ENCODE measurements around the gene SHC1.
A peak's percentile ranks its signal among the peaks of the same experiment; 100 is the strongest.

Gene SHC1

DNA sequence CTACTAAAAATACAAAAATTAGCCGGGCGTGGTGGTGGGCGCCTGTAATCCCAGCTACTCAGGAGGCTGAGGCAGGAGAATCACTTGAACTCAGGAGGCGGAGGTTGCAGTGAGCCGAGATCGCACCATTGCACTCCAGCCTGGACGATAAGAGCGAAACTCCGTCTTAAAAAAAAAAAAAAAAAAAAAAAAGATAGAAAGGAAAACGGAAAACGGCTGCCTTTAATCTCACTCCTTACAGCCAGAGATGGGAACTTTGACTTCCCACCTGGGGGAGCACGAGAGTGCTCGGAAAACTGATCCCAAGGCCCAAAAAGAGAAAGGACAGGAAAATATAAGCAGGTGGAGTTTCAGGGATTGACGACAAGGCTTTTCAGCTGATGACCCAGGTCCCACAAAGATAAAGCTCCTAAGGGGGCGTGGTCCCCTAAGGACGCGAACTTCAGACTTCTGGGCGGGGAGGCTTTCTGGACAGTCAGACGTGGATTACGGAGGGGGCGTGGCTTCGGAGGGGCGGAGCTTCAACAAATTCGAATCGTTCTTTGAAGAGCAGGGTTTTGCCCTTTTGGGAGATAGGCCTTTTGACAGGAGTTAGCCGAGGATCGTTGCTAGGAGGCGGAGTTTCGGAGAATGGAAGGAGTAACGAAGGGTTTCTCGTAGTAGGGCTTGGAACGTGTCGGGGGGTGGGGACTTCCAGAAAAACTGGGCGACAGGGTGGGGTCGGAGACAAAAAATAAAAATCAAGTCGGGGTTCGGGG lies 3.0 kb upstream of the SHC1 start (continued):
- no peak for TF ChIP-seq ZNF26 (tag by site-specific recombination; IDR thresholded peaks at IDR 0.05)
- TF ChIP-seq ZNF548 (tag by site-specific recombination; IDR thresholded peaks at IDR 0.05), result no peak
- peak; percentile 90 for TF ChIP-seq SP3 (tag by site-specific recombination; IDR thresholded peaks at IDR 0.05)
- TF ChIP-seq, protein P1, sequence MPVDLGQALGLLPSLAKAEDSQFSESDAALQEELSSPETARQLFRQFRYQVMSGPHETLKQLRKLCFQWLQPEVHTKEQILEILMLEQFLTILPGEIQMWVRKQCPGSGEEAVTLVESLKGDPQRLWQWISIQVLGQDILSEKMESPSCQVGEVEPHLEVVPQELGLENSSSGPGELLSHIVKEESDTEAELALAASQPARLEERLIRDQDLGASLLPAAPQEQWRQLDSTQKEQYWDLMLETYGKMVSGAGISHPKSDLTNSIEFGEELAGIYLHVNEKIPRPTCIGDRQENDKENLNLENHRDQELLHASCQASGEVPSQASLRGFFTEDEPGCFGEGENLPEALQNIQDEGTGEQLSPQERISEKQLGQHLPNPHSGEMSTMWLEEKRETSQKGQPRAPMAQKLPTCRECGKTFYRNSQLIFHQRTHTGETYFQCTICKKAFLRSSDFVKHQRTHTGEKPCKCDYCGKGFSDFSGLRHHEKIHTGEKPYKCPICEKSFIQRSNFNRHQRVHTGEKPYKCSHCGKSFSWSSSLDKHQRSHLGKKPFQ (tag by site-specific recombination; IDR thresholded peaks at IDR 0.05), result no peak
- TF ChIP-seq ZNF133 (tag by site-specific recombination; IDR thresholded peaks at IDR 0.05), result no peak
- TF ChIP-seq ZNF555 (tag by site-specific recombination; conservative IDR thresholded peaks at IDR 0.05), result no peak
- no peak for TF ChIP-seq ZNF433 (tag by site-specific recombination; IDR thresholded peaks at IDR 0.05; ENCODE audit: low read depth)
- TF ChIP-seq ELK4 (IDR thresholded peaks at IDR 0.05; ENCODE audit: borderline replicate concordance, low read depth, low read length), result no peak
- no peak for TF ChIP-seq BCL11A (tag by site-specific recombination; IDR thresholded peaks at IDR 0.05; ENCODE audit: low read depth)
- no peak for TF ChIP-seq ZNF571 (tag by site-specific recombination; IDR thresholded peaks at IDR 0.05)
- TF ChIP-seq ZNF776 (tag by site-specific recombination; IDR thresholded peaks at IDR 0.05; ENCODE audit: borderline replicate concordance), result no peak
- peak; percentile 82 for TF ChIP-seq ZNF660 (tag by site-specific recombination; IDR thresholded peaks at IDR 0.05)
- TF ChIP-seq ZNF114 (tag by site-specific recombination; IDR thresholded peaks at IDR 0.05), result no peak
- no peak for TF ChIP-seq SETDB1 (IDR thresholded peaks at IDR 0.05; ENCODE audit: insufficient read length, low read length)
- TF ChIP-seq, protein P2, sequence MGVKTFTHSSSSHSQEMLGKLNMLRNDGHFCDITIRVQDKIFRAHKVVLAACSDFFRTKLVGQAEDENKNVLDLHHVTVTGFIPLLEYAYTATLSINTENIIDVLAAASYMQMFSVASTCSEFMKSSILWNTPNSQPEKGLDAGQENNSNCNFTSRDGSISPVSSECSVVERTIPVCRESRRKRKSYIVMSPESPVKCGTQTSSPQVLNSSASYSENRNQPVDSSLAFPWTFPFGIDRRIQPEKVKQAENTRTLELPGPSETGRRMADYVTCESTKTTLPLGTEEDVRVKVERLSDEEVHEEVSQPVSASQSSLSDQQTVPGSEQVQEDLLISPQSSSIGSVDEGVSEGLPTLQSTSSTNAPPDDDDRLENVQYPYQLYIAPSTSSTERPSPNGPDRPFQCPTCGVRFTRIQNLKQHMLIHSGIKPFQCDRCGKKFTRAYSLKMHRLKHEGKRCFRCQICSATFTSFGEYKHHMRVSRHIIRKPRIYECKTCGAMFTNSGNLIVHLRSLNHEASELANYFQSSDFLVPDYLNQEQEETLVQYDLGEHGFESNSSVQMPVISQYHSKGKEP (tag by site-specific recombination; IDR thresholded peaks at IDR 0.05), result no peak
- no peak for TF ChIP-seq SALL2 (tag by site-specific recombination; IDR thresholded peaks at IDR 0.05; ENCODE audit: borderline replicate concordance)
- TF ChIP-seq KLF8 (tag by site-specific recombination; IDR thresholded peaks at IDR 0.05), result peak; percentile 51; the same call in 1 of the 2 replicates
- TF ChIP-seq, protein P3, sequence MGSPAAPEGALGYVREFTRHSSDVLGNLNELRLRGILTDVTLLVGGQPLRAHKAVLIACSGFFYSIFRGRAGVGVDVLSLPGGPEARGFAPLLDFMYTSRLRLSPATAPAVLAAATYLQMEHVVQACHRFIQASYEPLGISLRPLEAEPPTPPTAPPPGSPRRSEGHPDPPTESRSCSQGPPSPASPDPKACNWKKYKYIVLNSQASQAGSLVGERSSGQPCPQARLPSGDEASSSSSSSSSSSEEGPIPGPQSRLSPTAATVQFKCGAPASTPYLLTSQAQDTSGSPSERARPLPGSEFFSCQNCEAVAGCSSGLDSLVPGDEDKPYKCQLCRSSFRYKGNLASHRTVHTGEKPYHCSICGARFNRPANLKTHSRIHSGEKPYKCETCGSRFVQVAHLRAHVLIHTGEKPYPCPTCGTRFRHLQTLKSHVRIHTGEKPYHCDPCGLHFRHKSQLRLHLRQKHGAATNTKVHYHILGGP (tag by site-specific recombination; IDR thresholded peaks at IDR 0.05), result no peak
- TF ChIP-seq ZNF560 (tag by site-specific recombination; IDR thresholded peaks at IDR 0.05; ENCODE audit: borderline replicate concordance), result no peak
- TF ChIP-seq ZNF335 (tag by site-specific recombination; conservative IDR thresholded peaks at IDR 0.05), result peak; percentile 86
- TF ChIP-seq ZNF654 (tag by site-specific recombination; IDR thresholded peaks at IDR 0.05; ENCODE audit: low read depth), result no peak
- TF ChIP-seq, protein P4, sequence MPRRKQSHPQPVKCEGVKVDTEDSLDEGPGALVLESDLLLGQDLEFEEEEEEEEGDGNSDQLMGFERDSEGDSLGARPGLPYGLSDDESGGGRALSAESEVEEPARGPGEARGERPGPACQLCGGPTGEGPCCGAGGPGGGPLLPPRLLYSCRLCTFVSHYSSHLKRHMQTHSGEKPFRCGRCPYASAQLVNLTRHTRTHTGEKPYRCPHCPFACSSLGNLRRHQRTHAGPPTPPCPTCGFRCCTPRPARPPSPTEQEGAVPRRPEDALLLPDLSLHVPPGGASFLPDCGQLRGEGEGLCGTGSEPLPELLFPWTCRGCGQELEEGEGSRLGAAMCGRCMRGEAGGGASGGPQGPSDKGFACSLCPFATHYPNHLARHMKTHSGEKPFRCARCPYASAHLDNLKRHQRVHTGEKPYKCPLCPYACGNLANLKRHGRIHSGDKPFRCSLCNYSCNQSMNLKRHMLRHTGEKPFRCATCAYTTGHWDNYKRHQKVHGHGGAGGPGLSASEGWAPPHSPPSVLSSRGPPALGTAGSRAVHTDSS (tag by site-specific recombination; IDR thresholded peaks at IDR 0.05), result no peak
- TF ChIP-seq, protein P5, sequence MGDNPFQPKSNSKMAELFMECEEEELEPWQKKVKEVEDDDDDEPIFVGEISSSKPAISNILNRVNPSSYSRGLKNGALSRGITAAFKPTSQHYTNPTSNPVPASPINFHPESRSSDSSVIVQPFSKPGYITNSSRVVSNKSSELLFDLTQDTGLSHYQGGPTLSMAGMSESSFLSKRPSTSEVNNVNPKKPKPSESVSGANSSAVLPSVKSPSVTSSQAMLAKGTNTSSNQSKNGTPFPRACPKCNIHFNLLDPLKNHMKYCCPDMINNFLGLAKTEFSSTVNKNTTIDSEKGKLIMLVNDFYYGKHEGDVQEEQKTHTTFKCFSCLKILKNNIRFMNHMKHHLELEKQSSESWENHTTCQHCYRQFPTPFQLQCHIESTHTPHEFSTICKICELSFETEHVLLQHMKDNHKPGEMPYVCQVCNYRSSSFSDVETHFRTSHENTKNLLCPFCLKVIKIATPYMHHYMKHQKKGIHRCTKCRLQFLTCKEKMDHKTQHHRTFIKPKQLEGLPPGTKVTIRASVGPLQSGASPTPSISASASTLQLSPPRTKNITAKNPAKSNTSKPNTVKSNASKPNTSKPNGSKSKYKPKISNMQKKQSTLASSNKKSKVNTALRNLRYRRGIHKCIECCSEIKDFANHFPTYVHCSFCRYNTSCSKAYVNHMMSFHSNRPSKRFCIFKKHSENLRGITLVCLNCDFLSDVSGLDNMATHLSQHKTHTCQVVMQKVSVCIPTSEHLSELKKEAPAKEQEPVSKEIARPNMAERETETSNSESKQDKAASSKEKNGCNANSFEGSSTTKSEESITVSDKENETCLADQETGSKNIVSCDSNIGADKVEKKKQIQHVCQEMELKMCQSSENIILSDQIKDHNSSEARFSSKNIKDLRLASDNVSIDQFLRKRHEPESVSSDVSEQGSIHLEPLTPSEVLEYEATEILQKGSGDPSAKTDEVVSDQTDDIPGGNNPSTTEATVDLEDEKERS (tag by site-specific recombination; IDR thresholded peaks at IDR 0.05), result no peak
- no peak for TF ChIP-seq RBAK (tag by site-specific recombination; IDR thresholded peaks at IDR 0.05)
- peak; percentile 62 for TF ChIP-seq KLF10 (tag by site-specific recombination; IDR thresholded peaks at IDR 0.05)
- TF ChIP-seq, protein P6, sequence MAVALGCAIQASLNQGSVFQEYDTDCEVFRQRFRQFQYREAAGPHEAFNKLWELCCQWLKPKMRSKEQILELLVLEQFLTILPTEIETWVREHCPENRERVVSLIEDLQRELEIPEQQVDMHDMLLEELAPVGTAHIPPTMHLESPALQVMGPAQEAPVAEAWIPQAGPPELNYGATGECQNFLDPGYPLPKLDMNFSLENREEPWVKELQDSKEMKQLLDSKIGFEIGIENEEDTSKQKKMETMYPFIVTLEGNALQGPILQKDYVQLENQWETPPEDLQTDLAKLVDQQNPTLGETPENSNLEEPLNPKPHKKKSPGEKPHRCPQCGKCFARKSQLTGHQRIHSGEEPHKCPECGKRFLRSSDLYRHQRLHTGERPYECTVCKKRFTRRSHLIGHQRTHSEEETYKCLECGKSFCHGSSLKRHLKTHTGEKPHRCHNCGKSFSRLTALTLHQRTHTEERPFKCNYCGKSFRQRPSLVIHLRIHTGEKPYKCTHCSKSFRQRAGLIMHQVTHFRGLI (tag by site-specific recombination; IDR thresholded peaks at IDR 0.05), result no peak

Data from HEK293 (cell line).